ENCODE results near the gene C5orf52. TPM values are rescaled to one million over a fixed set of nuclear protein-coding genes. Genes with fewer than 3 reads are reported as not detected.

The C5orf52 gene
- total and polyA plus RNA-seq, 2 experiments from 2014 or later = not detected

GRCh38 chr5:157669701-157670097 is 1.6 kb upstream of the C5orf52 start (continued):
- TF ChIP-seq, protein P1, sequence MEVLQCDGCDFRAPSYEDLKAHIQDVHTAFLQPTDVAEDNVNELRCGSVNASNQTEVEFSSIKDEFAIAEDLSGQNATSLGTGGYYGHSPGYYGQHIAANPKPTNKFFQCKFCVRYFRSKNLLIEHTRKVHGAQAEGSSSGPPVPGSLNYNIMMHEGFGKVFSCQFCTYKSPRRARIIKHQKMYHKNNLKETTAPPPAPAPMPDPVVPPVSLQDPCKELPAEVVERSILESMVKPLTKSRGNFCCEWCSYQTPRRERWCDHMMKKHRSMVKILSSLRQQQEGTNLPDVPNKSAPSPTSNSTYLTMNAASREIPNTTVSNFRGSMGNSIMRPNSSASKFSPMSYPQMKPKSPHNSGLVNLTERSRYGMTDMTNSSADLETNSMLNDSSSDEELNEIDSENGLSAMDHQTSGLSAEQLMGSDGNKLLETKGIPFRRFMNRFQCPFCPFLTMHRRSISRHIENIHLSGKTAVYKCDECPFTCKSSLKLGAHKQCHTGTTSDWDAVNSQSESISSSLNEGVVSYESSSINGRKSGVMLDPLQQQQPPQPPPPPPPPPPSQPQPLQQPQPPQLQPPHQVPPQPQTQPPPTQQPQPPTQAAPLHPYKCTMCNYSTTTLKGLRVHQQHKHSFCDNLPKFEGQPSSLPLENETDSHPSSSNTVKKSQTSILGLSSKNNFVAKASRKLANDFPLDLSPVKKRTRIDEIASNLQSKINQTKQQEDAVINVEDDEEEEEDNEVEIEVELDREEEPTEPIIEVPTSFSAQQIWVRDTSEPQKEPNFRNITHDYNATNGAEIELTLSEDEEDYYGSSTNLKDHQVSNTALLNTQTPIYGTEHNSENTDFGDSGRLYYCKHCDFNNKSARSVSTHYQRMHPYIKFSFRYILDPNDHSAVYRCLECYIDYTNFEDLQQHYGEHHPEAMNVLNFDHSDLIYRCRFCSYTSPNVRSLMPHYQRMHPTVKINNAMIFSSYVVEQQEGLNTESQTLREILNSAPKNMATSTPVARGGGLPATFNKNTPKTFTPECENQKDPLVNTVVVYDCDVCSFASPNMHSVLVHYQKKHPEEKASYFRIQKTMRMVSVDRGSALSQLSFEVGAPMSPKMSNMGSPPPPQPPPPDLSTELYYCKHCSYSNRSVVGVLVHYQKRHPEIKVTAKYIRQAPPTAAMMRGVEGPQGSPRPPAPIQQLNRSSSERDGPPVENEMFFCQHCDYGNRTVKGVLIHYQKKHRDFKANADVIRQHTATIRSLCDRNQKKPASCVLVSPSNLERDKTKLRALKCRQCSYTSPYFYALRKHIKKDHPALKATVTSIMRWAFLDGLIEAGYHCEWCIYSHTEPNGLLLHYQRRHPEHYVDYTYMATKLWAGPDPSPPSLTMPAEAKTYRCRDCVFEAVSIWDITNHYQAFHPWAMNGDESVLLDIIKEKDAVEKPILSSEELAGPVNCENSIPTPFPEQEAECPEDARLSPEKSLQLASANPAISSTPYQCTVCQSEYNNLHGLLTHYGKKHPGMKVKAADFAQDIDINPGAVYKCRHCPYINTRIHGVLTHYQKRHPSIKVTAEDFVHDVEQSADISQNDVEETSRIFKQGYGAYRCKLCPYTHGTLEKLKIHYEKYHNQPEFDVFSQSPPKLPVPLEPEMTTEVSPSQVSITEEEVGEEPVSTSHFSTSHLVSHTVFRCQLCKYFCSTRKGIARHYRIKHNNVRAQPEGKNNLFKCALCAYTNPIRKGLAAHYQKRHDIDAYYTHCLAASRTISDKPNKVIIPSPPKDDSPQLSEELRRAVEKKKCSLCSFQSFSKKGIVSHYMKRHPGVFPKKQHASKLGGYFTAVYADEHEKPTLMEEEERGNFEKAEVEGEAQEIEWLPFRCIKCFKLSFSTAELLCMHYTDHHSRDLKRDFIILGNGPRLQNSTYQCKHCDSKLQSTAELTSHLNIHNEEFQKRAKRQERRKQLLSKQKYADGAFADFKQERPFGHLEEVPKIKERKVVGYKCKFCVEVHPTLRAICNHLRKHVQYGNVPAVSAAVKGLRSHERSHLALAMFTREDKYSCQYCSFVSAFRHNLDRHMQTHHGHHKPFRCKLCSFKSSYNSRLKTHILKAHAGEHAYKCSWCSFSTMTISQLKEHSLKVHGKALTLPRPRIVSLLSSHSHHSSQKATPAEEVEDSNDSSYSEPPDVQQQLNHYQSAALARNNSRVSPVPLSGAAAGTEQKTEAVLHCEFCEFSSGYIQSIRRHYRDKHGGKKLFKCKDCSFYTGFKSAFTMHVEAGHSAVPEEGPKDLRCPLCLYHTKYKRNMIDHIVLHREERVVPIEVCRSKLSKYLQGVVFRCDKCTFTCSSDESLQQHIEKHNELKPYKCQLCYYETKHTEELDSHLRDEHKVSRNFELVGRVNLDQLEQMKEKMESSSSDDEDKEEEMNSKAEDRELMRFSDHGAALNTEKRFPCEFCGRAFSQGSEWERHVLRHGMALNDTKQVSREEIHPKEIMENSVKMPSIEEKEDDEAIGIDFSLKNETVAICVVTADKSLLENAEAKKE (CRISPR knock-in tag; IDR thresholded peaks at IDR 0.05) = no peak

DNA sequence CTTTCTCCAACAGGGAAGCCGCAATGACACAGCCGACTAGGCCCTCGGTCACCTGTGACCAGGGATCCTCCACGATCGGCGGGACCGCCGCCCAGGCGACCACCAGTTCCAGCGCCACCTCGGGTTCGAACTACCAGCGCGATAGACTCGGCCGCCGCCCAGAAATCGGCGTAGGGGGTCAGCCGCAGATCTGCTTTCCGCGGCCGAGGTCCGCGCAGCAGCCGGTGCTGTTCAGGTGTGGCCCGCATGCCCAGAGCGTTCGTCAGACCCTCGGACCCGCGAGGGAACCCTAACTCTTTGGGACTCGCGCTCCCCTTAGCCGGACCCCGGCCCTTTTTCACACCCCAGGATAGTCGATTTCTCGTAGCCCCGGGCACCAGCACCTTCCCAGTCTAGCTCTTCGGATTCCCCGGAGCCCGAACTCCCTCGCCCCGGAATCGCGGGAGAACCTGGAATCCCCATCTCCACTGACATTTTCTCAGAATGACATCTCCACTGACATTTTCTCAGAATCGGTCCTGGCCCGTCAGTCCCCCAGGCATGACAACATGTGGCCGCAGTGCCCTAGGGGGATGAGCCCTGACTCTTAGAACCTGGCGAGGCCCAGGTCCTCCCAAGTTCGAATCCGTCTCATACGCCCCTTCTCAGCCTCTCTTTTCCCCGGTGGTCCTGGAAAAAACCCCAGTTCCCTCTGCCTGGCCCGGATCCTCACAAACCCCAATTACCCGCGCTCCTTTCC is 428 bp downstream of the C5orf52 start:
- Mint-ChIP-seq H3K36me3 (ENCODE audit: low read depth) (no peaks in the 10 kb centered on the region), H3K27me3 (ENCODE audit: insufficient read depth, low read depth, poor library complexity) (peaks cover 34% of the 10 kb centered on the region), H3K4me3 (peak overlapping the region; percentile 94), H3K9me3 (no peaks in the 10 kb centered on the region), H3K27ac (no peak overlapping the region), H3K4me1 (peaks cover 13% of the 10 kb centered on the region)
- TF ChIP-seq POLR2AphosphoS5 (IDR thresholded peaks at IDR 0.05; ENCODE audit: low read depth) (no peak), EZH2 (IDR thresholded peaks at IDR 0.05; ENCODE audit: low read depth, unreplicated experiment) (no peak), NANOG (IDR thresholded peaks at IDR 0.05; ENCODE audit: borderline replicate concordance) (no peak), CREB1 (CRISPR knock-in tag; IDR thresholded peaks at IDR 0.05; ENCODE audit: low read depth) (0 out of 2 replicates have a peak, but pooled peaks have one; percentile 10), STAT1 (IDR thresholded peaks at IDR 0.05; ENCODE audit: unreplicated experiment) (no peak)
- TF ChIP-seq, protein P2, sequence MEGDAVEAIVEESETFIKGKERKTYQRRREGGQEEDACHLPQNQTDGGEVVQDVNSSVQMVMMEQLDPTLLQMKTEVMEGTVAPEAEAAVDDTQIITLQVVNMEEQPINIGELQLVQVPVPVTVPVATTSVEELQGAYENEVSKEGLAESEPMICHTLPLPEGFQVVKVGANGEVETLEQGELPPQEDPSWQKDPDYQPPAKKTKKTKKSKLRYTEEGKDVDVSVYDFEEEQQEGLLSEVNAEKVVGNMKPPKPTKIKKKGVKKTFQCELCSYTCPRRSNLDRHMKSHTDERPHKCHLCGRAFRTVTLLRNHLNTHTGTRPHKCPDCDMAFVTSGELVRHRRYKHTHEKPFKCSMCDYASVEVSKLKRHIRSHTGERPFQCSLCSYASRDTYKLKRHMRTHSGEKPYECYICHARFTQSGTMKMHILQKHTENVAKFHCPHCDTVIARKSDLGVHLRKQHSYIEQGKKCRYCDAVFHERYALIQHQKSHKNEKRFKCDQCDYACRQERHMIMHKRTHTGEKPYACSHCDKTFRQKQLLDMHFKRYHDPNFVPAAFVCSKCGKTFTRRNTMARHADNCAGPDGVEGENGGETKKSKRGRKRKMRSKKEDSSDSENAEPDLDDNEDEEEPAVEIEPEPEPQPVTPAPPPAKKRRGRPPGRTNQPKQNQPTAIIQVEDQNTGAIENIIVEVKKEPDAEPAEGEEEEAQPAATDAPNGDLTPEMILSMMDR (conservative IDR thresholded peaks at IDR 0.05; ENCODE audit: low read depth in 2 of 2) = no peak
- H3K4me3 ChIP-seq = peak overlapping the region; percentile 81
- H3F3A ChIP-seq (replicated peaks; ENCODE audit: low read depth) = no peaks in the 10 kb centered on the region
- H3K27ac ChIP-seq (ENCODE audit: low read depth) = no peak overlapping the region
- peaks cover 6% of the 10 kb centered on the region; the same call in 1 of the 2 replicates for H3K4me1 ChIP-seq (ENCODE audit: insufficient read depth)
- no peaks in the 10 kb centered on the region for H3K79me2 ChIP-seq (replicated peaks; ENCODE audit: insufficient read depth)
- DNase-seq (ENCODE audit: low spot score) (peak; percentile 45), ATAC-seq (peak; percentile 56)
- no peaks in the 10 kb centered on the region for H3K36me3 ChIP-seq (ENCODE audit: insufficient read depth)
- peaks cover 42% of the 10 kb centered on the region for H3K27me3 ChIP-seq (ENCODE audit: insufficient read depth)
- H2AFZ ChIP-seq = peak overlapping the region; percentile 98
- H3K9me2 ChIP-seq (ENCODE audit: insufficient read depth) = no peaks in the 10 kb centered on the region
- H4K20me1 ChIP-seq (replicated peaks; ENCODE audit: insufficient read depth) = no peaks in the 10 kb centered on the region
- peak overlapping the region; percentile 90 for H3K4me2 ChIP-seq

Measured in GM23338 (cell line).